ENCODE results near the gene CCL25.

Gene CCL25, protein sequence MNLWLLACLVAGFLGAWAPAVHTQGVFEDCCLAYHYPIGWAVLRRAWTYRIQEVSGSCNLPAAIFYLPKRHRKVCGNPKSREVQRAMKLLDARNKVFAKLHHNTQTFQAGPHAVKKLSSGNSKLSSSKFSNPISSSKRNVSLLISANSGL

DNA sequence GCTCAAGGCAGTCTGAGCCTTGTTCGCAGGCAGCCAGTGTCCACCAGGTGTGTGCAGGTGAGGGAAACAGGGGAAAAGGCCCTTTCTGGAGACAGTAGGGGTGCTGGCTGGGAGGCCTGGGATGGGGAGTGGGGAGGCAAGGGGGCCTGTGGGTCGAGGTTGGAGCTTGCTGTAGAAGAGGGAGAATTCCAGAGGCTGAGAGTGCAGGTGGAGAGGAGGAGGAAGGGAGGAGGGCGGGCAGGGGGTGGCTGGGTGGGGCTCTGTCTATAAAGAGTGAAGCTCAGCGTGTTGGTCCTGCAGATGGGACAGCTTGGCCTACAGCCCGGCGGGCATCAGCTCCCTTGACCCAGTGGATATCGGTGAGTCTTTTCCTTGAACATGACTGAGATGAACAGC, at the start of gene CCL25:
CCL25 (plus strand) TSS at position 297 of the 396 bp plus-strand sequence. CDS start 290 bp downstream, outside the sequence.
- TF ChIP-seq, protein P1, sequence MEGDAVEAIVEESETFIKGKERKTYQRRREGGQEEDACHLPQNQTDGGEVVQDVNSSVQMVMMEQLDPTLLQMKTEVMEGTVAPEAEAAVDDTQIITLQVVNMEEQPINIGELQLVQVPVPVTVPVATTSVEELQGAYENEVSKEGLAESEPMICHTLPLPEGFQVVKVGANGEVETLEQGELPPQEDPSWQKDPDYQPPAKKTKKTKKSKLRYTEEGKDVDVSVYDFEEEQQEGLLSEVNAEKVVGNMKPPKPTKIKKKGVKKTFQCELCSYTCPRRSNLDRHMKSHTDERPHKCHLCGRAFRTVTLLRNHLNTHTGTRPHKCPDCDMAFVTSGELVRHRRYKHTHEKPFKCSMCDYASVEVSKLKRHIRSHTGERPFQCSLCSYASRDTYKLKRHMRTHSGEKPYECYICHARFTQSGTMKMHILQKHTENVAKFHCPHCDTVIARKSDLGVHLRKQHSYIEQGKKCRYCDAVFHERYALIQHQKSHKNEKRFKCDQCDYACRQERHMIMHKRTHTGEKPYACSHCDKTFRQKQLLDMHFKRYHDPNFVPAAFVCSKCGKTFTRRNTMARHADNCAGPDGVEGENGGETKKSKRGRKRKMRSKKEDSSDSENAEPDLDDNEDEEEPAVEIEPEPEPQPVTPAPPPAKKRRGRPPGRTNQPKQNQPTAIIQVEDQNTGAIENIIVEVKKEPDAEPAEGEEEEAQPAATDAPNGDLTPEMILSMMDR (conservative IDR thresholded peaks at IDR 0.05; ENCODE audit: low read length): no peak
- no peak within 1 kb of the TSS for H3K4me3 ChIP-seq (ENCODE audit: low read length)
- DNase-seq (ENCODE audit: low read depth): no peak

DNA sequence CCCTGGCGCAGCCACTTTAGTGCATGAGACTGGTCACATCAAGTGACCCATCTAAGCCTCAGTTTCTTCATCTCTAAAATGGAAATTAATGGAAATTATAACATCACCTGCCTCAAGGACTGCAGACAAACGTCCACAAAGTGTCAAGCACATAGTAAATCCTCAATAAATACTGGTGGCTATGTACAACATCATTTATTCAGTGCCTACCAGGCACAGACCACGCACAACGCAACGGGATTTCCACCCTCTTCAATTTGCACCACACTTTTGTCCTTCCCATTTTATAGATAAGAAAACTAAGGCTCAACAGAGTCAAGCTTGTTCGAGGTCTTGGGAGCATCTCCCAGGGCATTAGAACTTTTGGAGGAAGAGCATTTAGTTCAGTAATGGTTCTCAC, 48.6 kb upstream of the CCL25 start:
- peak overlapping the region; percentile 72 for H3K4me3 ChIP-seq (ENCODE audit: low read length)
- DNase-seq (ENCODE audit: low read depth): no peak
- TF ChIP-seq, protein P1 (conservative IDR thresholded peaks at IDR 0.05; ENCODE audit: low read length): no peak

DNA sequence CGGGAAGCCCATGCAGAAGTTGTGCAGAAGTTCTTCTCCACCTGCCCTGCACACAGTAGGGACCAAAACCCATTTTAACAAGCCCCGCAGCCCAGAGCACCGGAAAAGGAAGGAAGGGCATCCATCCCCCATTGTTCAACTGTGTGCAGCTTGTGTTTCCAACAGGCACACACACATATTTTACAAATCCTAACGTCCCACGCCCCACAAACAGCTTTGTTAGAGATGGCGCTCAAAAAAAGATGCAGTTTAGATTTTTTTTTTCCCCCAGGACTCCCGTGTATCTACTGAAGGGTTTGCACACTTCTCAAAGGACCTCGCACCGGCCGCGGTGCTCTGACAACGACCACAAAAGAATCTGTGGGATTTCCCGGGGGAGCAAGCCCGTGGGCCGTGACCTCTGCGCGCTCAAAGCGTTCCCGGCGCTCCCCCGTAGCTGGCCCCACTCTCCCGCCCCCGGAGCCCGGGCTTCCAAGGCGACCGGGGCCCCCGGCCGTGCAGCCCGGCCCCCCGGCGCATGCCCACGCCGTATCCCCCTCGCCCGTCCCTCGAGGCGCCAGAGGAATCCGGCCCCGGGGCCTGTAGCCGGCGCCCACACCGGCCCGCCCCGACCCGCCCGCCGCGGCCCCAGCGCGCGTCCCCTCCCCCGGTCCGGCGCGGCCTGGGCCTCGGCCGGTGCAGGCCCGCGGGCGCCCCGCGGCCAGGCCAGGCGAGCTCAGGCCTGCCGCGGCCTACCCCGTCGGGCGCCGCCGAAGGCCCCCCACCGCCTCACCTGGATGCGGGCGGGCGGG, 47.6 kb upstream of the CCL25 start:
- peak overlapping the region; percentile 72 for H3K4me3 ChIP-seq (ENCODE audit: low read length)
- DNase-seq (ENCODE audit: low read depth): peak; percentile 27
- TF ChIP-seq, protein P1 (conservative IDR thresholded peaks at IDR 0.05; ENCODE audit: low read length): no peak

DNA sequence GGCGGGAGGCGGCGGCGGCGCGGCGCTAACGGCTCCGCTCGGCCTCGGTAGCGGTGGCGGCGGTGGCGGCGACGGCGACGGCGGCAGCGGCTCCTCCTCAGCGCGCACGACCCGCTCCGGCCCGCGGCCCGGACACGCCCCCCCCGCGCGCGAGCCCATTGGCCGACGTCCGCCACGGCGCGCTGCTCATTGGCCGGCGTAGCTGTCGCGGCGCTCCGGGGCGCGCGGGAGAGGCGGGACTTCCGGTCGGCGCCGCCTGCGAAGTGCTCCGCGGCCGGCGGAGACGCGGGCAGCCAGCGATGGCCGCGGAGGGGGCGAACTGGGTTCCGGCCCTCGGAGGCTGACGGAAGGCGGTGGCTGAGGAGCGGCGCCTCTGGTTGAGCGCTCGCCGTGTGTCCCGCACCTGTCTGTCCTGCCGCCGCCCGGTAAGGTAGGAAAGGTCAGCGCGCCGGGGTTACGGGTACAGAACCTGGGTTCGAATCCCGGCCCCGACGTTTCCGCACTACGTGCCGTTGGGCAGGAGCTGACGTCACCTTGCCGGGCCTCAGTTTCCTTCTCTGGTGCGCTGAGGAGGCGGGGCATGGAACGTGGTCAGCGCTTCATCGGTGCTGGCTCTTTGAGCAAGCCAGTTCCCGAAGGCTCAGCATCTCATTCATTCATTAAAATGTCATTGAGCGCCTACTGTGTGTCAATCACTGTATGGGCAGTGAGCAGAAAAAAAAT, 46.9 kb upstream of the CCL25 start, which contains the start of gene ELAVL1:
ELAVL1 (minus strand) TSS at position 108 of the 723 bp plus-strand sequence. CDS start 13,826 bp downstream, outside the sequence.
- H3K4me3 ChIP-seq (ENCODE audit: low read length): peak within 1 kb of the TSS; percentile 88
- peak; percentile 88 for DNase-seq (ENCODE audit: low read depth)
- TF ChIP-seq, protein P1 (conservative IDR thresholded peaks at IDR 0.05; ENCODE audit: low read length): no peak

DNA sequence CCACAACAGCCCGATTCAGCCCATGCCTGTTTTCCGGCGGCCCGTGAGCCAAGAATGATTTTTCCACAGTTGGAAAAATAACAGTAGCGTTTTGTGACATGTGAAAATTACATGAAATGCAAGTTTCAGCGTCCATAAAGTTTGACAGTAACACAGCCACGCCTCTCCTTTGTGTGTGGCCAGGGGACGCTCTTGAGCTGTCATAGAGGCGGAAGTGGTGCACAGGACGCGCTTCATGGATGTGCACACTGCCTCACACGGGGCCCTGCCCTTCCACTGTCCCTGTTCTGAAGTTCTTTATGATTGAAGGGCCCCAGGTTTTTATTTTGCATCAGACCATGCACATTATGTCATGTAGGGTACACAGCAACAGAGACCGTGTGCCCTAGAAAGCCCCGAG, 34.8 kb upstream of the CCL25 start:
- TF ChIP-seq, protein P1 (conservative IDR thresholded peaks at IDR 0.05; ENCODE audit: low read length): no peak
- no peak for DNase-seq (ENCODE audit: low read depth)

DNA sequence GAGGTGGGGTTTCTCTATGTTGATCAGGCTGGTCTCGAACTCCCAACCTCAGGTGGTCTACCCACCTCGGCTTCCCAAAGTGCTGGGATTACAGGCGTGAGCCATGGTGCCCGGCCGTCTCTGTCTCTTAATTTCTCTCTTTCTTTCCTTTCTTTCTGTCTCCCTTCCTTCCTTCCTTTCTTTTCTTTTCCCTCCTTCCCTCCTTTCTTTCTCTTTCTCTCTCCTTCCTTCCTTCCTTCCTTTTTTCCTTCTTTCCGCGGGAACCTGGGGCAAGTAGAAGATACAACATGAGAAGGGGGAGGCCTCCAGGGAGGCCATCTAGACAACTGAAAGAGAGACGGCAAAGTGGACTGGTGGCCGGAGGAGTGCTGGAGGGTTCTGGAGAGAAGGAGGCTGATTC, 31.9 kb upstream of the CCL25 start:
- H3K4me3 ChIP-seq (ENCODE audit: low read length): no peak overlapping the region
- no peak for DNase-seq (ENCODE audit: low read depth)
- TF ChIP-seq, protein P1 (conservative IDR thresholded peaks at IDR 0.05; ENCODE audit: low read length): no peak

More for the DNA sequence above, 34.8 kb upstream of the CCL25 start:
- no peak overlapping the region for H3K4me3 ChIP-seq (ENCODE audit: low read length)
